Testis (tissue), 3 donors: Measurements from ENCODE around the gene ACTL10. TPM values are rescaled to one million over a fixed set of nuclear protein-coding genes. Genes with fewer than 3 reads are reported as not detected.

Experiments used
- DNase-seq: peaks from one replicate; pipeline ENCODE4 v3.0.0-alpha.2; 2019
- H3K27ac ChIP-seq, 2 donors: fragments of 200-600 bp; sonication (generic); one replicate each; pipeline ENCODE4 v1.5.1; 2019
- H3K27me3 ChIP-seq: fragments of 200-600 bp; sonication (generic); one replicate; pipeline ENCODE4 v1.5.1; 2019
- H3K36me3 ChIP-seq: fragments of 200-600 bp; sonication (generic); one replicate; pipeline ENCODE4 v1.5.1; 2017; ENCODE audit warnings: low read depth; ENCODE audit errors: missing control alignments
- H3K4me1 ChIP-seq: fragments of 200-600 bp; sonication (generic); one replicate; pipeline ENCODE4 v1.5.1; 2019
- H3K4me3 ChIP-seq, 2 donors: fragments of 200-600 bp; sonication (generic); one replicate each; pipeline ENCODE4 v1.5.1; 2017 to 2019
- H3K9me3 ChIP-seq: fragments of 200-600 bp; sonication (generic); one replicate; pipeline ENCODE4 v1.5.1; 2017
- POLR2A ChIP-seq: fragments of 450-650 bp; IDR thresholded peaks from one replicate; pipeline ENCODE4 v1.6.1; 2017; ENCODE audit warnings: antibody characterized with exemption, mild to moderate bottlenecking, moderate library complexity
- WGBS, 2 donors: methylation state at CpG; one replicate each; pipeline ENCODE4 v1.1.5; 2018; 5-methylcytosine and 5-hydroxymethylcytosine counted together
- intact Hi-C: fragments of 100-400 bp; cut with DNase I; formaldehyde crosslinking; loops from one replicate; pipeline ENCODE4 v1.15.1; 2023; ENCODE audit warnings: low total_unique reads
- polyA plus RNA-seq: library from polyadenylated mRNA; stranded (reverse); fragments of 350-450 nt; fragmentation: Illumina TruSeq; extraction: RNeasy Lipid Tissue Mini Kit (QIAGEN cat#74804); gene quantifications from one replicate; pipeline ENCODE4 v1.2.3, GENCODE V29; 2014; ENCODE audit warnings: low read depth, low replicate concordance; ENCODE audit not compliant: insufficient read depth
- total RNA-seq, 2 donors: library from RNA; depleted of rRNA; stranded (reverse); fragments of >200 nt; gene quantifications; one replicate each; pipeline ENCODE4 v1.2.3, GENCODE V29; 2016
- TF ChIP-seq, protein P1 (sequence below), 3 experiments: fragments of 450-650 bp in 2 of 3; fragments of 200-600 bp in 1 of 3; sonication (generic) in 1 of 3; IDR thresholded peaks; one replicate each; pipeline ENCODE4 v1.5.1; 2016 to 2019; ENCODE audit warnings: antibody characterized with exemption in 3 of 3, mild to moderate bottlenecking in 2 of 3, moderate library complexity in 1 of 3

The ACTL10 gene
- total and polyA plus RNA-seq, 3 donors from 2014 or later: 26.6 to 62.1 (median 55.0) TPM

DNA sequence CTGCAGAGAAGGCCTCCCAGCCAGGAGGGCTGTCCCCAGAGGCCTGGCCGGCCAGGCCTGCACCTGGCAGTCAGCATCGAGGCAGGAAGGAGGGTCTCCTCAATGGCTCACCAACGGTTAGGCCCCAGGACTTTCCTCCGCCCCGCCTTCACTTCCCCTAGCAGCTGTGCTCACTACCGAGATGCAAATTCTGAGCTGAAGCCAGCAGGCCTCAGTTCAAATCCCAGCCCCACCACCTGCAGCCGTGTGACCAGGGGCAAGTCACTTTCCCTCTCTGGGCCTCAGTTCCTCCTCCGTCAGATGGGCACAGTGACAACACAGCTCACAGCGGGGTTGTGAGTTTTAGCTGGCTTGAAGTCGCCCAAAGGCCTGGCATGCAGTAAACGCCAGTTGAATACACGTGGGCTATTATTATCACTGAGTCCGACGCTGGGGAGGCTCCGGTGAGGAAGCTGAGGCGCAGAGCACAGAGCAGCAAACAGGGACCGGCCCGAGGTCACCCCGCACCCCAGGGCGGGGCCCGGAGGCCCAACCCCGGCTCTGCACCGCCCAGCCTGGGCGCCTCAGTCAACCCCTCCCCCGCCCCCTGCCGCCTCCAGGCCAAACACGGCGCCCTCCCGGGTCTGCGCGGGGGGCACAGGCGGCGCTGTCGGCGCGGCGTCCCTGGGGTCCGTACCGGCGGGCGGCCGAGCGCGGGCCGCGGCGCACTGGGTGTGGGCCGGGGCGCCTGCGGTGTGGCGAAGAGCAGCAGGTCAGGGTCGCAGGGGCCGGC, 18.8 kb downstream of the ACTL10 start:
- Histone ChIP-seq H3K27me3 (no peaks in the 10 kb centered on the region), H3K9me3 (no peaks in the 10 kb centered on the region), H3K4me3 (peak overlapping the region; percentile 44 to 57), H3K27ac (no peak overlapping the region), H3K36me3 (no peaks in the 10 kb centered on the region), H3K4me1 (peaks cover 7% of the 10 kb centered on the region)
- no peak for DNase-seq
- 2 to 4% methylated on average over 6 to 27 of the region's 53 CpGs for WGBS, 2 donors
- TF ChIP-seq POLR2A: no peak
- TF ChIP-seq, protein P1, sequence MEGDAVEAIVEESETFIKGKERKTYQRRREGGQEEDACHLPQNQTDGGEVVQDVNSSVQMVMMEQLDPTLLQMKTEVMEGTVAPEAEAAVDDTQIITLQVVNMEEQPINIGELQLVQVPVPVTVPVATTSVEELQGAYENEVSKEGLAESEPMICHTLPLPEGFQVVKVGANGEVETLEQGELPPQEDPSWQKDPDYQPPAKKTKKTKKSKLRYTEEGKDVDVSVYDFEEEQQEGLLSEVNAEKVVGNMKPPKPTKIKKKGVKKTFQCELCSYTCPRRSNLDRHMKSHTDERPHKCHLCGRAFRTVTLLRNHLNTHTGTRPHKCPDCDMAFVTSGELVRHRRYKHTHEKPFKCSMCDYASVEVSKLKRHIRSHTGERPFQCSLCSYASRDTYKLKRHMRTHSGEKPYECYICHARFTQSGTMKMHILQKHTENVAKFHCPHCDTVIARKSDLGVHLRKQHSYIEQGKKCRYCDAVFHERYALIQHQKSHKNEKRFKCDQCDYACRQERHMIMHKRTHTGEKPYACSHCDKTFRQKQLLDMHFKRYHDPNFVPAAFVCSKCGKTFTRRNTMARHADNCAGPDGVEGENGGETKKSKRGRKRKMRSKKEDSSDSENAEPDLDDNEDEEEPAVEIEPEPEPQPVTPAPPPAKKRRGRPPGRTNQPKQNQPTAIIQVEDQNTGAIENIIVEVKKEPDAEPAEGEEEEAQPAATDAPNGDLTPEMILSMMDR (IDR thresholded peaks at IDR 0.05): no peak
- intact Hi-C loops: no loop called here

DNA sequence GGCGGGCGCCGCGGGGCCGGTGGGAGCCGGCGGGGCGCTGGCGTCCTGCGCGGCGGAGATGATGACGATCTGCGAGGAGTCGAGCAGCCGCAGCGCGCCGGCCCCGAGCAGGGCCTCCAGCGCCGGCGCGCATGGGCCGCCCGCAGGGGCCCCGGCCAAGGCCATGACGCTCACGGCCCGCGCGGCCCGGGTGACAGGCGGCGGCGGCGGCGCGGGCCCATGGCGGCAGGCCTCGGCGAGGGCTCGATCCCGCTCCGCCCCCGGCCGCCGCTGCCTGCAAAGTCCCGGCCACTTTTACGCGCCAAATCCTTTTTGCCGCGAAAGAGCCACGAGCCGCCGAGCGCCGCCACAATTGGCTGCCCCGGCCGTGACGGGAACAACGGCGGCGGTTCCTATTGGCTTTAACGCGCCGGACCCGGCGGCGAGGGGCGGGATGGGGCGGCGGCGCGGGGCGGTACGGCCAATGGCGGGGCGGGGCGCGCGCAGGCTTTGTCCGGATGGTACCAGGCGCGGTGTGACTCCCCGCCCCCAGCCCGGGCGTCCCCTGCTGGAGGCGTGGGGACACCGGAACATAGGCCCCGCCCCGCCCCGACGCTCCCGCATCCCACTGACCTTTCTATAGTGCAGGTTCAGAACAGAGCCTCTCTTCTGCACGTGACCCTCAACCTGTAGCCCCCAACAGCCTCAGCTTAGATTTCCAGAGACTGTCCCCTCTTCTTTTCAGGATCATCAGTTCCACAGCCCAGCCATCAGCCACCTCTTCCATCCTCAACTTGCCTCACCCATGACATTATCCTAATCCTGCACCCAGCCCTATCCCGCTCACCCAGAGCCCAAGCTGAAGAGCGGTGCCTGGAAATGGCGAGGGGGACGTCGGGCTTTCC, 19.6 kb downstream of the ACTL10 start, which contains the start of gene E2F1:
Gene E2F1 (minus strand): TSS at position 286 of the 884 bp plus-strand sequence. CDS start 121 bp downstream, at position 165.
- H3K4me3 ChIP-seq: peak within 1 kb of the TSS; percentile 47 to 57
- H3K9me3 ChIP-seq: no peaks in the 10 kb centered on the region
- H3K27ac ChIP-seq: no peak within 1 kb of the TSS
- H3K36me3 ChIP-seq: no peaks in the 10 kb centered on the region
- WGBS, 2 donors: 3 to 9% methylated on average over 10 to 52 of the region's 101 CpGs
- H3K27me3 ChIP-seq: no peaks in the 10 kb centered on the region
- intact Hi-C loops: no loop called here
- TF ChIP-seq POLR2A: no peak
- TF ChIP-seq, protein P1 (IDR thresholded peaks at IDR 0.05): peak; percentile 29 to 53 (median 40)
- DNase-seq: peak; percentile 96
- peaks cover 7% of the 10 kb centered on the region for H3K4me1 ChIP-seq

GRCh38 chr20:33686984-33687366, 20.2 kb downstream of the ACTL10 start:
- 52 to 71% methylated on average over 11 to 14 of the region's 14 CpGs for WGBS, 2 donors
- no peaks in the 10 kb centered on the region for H3K27me3 ChIP-seq
- no peak overlapping the region for H3K27ac ChIP-seq
- intact Hi-C loops: no loop called here
- H3K4me3 ChIP-seq: peak overlapping the region; percentile 47 to 57
- H3K4me1 ChIP-seq: peaks cover 7% of the 10 kb centered on the region
- H3K9me3 ChIP-seq: no peaks in the 10 kb centered on the region
- H3K36me3 ChIP-seq: no peaks in the 10 kb centered on the region
- TF ChIP-seq POLR2A: no peak
- TF ChIP-seq, protein P1 (IDR thresholded peaks at IDR 0.05): no peak
- no peak for DNase-seq

GRCh38 chr20:33687370-33687915, 20.7 kb downstream of the ACTL10 start:
- no peak for DNase-seq
- peaks cover 7% of the 10 kb centered on the region for H3K4me1 ChIP-seq
- no peaks in the 10 kb centered on the region for H3K27me3 ChIP-seq
- intact Hi-C loops: no loop called here
- H3K9me3 ChIP-seq: no peaks in the 10 kb centered on the region
- TF ChIP-seq, protein P1 (IDR thresholded peaks at IDR 0.05): no peak
- TF ChIP-seq POLR2A: no peak
- H3K4me3 ChIP-seq: no peak overlapping the region
- 66 to 68% methylated on average over 7 to 8 of the region's 8 CpGs for WGBS, 2 donors
- H3K27ac ChIP-seq: no peak overlapping the region
- no peaks in the 10 kb centered on the region for H3K36me3 ChIP-seq
